GM19438 (cell line): ENCODE measurements around the gene NUP210L.
"Not testable (repeated sequence)": the region's sequence is repeated elsewhere in the genome, so short reads cannot be mapped to it uniquely, and the experiment has no call there.

Source experiments
- ATAC-seq: cut with Tn5 transposase; IDR thresholded peaks from one replicate; pipeline ENCODE4 v1.9.1; 2021; ENCODE audit warnings: low read depth; ENCODE audit not compliant: unreplicated experiment

NUP210L gene

DNA sequence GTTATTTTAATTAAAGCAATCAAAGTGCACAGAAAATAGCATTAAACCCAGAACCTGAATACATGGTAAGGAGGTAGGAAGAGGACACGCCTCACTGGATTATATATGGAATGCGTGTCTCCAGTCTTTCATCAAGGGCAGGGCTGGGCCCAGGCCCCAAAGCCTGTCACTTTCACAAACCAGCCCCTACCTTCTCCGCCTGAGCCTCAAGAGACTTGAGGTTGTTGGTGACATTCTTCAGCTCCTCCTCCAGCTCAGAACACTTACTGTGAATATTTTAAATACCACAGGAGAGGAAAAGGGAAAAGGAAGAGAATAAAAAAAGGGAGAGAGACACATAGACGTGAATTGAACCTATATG, 16.3 kb upstream of the NUP210L start:
- ATAC-seq = no peak

DNA sequence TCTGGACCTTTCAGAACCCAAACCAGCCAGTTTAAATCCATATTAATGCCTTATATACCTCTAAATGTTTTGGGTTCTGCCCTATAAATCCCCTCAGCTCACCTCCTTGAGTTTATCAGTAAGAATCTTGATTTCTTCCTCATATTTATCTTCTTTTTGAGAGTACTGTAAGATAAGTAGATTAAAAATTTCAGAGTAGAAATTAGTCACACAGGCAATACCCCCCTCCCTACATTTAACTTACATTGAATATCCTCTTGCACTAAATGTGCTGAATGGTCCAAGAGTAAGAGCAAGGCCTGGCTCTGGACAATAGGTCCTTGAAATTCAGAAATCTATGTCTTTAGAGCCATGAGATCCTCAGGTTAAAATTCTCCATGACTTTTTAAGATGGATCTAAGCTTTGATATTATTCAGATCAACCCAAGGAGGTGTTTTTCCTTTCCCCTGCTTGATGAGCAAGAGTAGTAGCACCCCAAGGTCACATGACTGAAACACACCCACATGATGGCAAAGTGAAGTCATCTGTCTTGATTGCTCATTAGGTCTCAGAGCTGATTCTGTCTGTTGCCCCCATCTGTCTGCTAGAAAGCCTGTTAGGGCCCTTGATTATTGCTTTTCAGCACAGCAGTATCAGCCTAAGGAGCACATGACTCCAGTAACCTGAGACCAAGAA, 15.8 kb upstream of the NUP210L start:
- no peak for ATAC-seq

DNA sequence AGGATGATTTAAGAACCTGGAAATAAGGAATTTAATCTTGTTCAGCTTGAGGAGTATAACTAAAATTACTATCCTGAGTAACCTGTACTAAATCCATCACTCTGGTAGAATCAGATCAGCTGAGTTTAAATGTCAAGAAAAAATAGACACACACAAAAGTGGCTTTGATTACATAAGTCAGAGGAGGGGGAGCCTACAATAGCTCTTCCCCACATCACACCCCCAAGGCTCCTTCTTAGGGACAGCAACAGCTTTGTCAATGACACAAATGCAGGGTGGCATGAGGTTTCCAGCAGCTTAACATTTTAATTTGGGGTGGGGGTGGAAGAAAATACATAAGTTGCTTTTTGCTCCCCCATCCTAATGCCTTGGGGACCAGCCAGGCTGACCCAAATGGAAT, 12.6 kb upstream of the NUP210L start:
- ATAC-seq = no peak

DNA sequence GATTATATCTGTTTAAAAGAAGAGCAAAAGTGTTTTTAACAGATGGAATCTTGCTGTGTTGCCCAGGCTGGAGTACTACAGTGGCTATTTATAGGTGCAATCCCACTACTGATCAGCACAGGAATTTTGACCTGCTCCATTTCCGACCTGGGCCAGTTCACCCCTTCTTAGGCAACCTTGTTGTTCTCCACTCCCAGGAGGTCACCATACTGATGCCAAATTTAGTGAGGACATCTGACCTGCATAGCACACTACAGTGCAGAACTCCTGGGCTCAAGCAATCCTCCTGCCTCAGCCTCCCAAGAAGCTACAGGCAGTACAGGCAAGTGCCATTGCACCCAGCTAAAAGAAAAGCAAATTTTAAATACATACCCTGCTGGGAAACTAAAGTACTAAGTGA, 11.3 kb upstream of the NUP210L start:
- ATAC-seq = no peak

DNA sequence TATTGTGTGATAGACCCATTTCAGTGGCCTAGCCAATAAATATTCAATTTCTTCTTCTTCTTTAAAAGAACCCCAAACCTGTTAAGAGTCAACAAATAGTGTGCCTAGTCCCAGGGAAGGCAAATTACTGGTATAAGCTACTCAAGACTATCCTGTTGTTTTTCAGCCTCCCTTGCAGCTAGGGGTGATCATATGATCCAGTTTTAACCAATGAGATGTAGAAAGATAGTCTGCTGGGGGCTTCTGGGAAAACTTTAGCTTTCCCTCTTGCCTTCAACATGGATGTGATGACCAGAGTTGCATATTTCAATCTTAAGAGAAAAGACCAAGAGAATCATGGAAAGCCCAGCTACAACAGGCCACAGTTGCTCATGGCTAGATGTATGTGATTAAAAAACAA, 4.7 kb upstream of the NUP210L start:
- no peak for ATAC-seq

DNA sequence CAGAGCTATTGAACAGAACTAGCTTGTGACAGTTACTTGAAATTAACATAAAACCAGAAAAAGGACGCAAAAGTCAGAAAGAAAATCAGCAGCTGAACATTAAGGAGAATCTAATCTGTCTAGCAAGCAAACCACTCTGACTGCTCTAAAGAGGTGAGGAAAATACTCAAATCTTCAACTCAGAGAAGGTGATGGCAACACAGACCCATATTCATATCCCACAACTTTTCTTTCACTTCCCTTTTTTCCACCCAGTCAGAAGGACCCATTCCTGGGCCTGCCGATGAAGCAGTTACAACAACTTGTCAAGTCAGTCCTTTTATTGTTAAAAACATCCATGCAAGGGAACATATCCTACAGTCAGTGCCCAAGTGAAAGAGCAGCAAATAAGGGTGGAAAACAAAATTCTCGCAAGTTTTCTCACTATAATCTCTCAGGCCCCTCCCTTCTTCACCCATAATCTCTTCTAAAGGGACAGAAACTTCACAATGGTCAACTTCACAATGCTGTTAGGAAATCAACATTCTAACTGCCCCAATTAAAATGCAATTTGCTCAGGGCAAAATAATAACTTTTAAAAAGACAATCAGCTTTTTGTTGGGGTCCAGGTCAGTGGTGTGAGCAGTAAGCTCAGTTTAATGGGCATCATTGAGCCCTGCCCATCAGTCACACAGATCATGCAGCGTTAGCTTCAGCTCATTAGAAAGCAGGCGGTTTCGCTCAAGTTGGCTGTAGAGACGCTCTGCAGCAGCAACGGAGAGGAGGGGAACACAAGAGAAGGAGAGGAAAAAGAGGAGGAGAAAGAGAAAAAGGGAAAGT, 3.6 kb upstream of the NUP210L start:
- ATAC-seq = no peak

DNA sequence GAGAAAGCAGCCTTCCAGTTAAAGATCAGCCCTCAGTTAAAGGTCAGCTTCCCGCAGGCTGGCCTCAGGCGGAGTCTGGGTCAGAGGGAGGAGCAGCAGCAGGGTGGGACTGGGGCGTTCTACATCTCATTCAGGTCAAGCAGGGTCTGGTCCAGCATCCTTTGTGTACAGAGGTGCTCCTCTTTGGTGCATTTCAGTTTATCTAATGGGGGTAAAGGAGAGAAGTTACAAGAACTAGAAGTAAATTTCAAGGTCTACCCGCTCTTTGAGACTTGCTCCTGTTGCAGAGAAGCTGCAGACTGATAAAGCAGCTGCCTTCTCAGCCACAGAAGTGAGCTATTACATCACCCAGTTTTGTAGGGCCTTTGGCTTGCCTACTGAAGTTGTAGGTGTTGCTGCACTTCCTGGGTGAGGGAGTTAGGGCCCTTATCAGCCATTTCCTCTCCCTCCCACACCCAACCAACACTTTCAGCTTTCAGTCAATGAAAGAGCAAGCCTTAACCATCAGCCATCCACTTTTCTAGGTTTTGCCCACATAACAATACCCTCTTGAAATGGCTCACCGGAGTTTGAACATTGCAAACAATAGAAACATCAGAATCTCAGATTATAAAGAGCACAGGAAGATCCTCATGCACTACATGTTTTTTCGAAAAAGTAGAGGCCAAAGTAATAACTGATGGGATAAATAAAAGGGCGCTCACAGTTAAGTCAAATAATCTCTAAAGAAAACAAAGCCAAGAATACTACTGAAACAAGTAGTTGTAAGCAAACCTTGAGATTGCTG, 2.8 kb upstream of the NUP210L start:
- no peak for ATAC-seq

DNA sequence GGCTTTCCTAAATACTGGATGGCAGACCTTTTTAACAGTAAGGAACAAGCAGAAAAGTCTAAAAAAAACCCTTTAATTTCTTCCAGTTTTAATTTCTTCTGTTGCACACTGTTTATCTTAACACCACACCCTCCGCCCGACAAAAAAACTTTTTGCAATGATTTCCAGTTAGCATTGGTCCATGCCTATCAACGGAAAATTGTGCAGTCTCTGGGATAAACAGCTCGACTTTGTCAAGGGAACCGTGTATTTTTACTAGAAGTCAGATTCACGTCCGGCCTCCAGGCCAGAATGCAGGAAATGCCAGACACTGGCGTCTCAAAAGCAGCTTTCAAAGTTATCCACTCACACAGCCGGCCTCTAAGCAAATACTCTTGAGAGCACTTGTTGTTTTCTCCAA, 378 bp upstream of the NUP210L start:
- ATAC-seq = no peak

DNA sequence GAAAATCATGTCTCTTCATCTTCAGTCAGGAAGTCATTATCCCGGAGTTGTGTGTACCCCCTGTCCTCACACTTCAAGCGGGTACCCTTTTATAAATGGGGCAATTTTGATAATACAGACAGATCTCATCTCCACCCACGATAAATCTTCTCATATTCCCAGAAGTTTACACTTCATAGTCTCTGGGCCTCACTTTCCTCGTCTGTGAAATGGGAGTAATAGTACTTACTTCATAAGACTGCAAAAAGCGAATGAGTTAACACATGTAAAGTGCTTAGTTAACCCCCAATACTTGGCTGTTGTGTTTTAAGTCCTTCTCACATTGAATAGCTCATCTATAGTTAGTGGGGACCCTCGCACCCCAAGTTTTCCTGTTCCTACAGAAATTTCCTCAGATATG, 820 bp downstream of the NUP210L start:
- no peak for ATAC-seq

DNA sequence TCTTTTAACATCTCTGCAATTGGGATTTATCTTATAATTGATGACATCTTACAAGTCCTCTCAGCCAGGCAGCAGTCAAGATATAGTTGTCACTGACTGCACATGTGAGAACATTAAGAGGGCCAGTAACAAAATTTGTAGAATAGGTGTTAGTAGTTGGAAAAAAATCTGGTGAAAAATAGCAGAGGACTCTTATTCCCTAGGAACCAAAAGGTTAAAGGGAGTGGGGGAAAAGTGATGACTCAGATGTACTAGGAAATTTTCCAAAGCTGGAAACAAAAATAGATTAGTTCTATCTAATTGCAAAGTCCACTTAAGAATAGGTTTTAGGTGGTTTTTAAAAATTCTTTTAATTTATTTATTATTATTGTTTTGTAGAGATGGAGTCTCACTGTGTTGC, 3.6 kb downstream of the NUP210L start:
- ATAC-seq = no peak

DNA sequence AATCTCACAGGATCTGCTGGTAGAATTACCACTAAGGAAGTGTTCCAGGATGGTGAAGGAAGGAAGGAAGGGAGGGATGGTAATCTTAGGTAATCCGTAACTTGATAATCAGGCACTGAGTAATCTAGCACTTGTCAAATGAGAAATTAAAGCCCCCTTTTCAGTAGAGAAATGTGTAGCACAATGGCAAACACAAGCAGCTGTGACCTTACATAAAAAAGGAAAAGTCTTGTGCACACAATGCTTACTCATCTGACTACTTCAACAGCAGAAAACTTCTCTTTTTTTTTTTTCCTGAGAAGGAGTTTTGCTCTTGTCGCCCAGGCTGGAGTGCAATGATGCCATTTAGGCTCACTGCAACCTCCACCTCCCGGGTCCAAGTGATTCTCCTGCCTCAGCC, 6.1 kb downstream of the NUP210L start:
- ATAC-seq = no peak

DNA sequence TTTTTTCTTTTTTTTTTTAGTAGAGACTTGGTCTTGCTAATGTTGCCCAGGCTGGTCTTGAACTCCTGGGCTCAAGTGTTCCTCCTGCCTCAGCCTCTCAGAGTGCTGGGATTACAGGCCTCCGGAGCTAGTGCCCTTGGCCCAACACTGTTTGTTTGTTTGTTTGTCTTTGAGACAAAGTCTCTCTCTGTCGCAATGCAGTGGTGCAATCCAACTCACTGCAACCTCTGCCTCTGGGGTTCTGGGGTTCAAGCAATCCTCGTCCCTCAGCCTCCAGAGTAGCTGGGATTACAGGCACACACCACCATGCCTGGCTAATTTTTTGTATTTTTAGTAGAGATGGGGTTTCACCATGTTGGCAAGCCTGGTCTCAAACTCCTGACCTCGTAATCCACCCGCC, 7.4 kb downstream of the NUP210L start:
- not testable (repeated sequence) for ATAC-seq

DNA sequence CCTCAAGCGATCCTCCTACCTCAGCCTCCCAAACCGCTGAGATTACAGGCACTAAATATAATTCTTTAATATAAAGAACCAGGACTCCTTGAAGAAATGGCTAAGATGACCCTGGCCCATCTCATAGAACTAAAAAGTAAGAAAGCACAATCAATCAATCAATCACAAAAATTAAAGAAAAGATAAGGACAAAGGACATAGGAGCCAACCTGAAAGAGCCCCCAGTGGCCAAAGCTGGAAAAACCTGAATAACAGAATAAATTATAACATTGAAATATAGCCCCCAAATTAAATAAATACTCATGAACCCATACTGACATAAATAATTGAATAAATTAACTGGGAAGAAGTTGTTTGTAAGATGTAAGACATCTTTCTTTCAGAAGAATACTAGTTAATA, 8.9 kb downstream of the NUP210L start:
- no peak for ATAC-seq

DNA sequence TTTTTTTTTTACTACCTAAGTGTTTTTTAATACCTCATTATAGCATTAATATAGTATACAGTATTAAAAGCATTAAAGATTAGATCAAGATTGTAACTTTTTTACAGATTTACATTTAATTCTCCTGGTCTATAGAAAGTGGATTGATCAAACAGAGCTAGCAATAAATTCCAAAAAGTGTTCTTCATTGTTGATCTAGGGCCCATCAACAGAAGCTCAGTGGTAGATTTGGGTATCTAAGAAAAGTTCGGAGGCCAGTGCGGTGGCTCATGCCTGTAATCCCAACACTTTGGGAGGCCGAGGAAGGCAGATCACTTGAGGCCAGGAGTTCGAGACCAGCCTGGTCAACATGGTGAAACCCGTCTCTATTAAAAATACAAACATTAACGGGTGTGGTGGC, 12.5 kb downstream of the NUP210L start:
- ATAC-seq = no peak

DNA sequence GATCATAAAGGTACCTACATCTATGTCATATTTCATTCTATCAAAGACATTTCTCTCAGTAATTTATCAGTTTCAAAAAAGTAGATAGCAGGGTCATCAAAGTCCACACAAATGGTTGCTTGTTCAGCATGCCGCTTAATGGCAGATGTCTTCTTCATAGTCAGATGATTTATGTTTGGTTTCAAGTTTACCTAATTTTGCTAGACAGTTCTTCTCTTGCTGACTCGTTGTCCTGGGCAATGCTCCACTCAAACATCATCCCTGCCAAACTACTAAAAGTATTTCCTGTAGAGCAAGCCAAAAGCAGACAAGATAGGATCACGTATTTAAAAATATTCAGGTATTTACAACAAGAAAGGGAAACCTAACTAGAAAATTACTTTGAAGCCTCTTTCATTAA, 13.6 kb downstream of the NUP210L start:
- ATAC-seq = no peak

DNA sequence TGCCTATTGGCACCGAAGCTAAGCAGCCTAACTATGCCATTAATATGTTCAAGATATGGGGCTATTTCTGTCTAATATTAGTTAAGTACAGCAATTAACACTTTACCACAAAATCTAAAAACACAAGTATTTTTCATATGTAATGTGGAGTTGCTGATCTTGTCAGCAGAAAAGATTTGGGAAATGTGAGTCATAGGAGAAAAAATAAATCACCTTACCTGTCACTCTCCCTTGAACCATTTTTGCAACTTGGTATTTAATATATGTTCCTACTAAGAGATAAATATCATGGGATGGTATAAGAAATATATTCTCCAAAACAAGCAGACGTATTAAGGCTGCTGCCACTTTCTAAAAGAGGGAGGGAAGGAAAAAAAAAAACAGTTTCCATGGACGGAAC, 17.0 kb downstream of the NUP210L start:
- ATAC-seq = no peak

DNA sequence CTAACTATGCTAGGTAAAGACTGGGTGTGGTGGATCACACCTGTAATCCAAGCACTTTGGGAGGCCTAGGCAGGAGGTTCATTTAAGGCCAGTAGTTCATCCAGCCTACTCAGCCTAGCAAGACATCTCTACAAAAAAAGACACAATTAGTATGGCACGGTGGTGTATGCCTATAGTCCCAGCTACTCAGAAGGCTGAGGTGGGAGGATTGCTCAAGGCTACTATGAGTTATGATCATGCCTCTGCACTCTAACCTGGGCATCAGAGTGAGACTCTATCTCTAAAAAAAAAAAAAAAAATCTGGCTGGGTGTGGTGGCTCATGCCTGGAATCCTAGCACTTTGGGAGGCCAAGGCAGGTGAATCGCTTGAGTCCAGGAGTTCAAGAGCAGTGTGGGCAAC, 21.6 kb downstream of the NUP210L start:
- no peak for ATAC-seq

DNA sequence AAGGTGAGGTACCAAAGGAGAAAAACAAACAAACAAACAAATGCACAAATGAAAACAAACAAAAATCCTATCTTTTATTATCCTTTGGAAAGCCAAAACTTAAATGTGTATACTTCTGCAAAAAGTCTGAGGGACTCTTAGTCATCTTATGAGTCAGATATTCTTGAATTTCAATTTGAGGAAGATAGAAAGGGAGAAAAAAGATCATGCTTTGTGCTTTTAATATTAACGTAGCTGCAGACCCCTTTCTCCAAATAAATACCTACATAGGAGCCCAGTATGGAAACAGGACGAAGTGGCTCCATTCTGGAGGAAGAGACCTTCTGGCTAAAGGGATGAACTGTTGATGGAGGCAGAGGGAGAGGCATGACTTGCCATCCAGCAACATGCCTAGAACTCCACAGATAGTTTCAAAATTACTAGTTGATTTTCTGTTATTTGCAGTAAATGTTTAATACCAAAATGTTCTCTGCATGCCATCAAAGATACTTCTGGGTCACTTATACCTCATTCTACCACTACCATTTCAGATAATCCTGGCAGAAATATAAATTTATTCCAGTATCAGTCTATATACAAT, 25.4 kb downstream of the NUP210L start:
- no peak for ATAC-seq

DNA sequence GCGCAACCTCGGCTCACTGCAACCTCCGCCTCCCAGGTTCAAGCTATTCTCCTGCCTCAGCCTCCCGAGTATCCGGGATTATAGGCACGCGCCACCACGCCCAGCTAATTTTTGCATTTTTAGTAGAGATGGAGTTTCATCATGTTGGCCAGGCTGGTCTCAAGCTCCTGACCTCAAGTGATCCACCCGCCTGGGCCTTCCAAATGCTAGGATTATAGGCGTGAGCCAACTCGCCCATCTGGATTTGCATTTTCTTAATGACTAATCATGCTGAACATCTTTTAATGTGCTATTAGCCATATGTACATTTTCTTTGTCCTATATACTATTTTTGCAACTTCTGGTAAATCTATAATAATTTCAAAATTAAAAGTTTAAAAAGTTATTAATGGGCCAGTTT, 31.7 kb downstream of the NUP210L start:
- not testable (repeated sequence) for ATAC-seq

DNA sequence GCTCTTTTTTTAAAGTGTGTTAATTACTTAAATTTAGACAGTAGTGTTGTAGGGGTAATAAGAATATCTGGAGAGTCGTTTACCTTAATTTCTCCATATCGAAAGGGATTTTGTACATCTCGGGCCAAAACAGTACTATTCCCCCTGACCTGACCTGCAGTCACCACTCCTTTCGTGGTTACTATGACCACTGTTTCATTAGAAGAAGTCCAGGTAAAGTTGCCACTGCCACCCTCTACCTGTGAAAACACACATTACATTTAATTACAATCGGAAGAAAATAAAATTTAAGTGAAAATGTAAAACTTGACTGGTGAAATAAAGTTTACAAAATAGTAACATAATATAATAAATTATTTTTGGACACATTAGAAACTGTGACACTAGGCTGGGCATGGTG, 37.2 kb downstream of the NUP210L start:
- ATAC-seq = no peak

DNA sequence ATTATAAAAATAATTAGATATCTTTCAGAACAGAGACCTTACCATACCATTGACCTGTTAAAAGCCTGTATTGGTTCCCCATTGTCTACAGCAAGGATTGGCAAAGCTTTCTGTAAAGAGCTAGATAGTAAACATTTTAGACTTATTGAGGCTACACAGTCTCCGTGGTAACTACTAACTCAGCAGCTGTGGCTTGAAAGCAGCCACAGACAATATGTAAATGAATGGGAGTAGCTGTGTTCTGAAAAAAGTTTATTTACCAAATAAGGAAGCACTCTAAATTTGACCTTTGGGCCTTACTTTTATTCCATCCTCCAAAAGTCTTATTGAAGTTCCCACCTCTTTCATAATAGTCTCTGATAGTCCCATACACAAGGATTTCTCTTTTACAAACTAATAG, 39.7 kb downstream of the NUP210L start:
- no peak for ATAC-seq
